ENCODE results near the gene PAPOLA.

PAPOLA gene

GRCh38 chr14:96586056-96586455 lies 83.9 kb downstream of the PAPOLA start:
- Histone ChIP-seq H3K4me3 (ENCODE audit: insufficient read depth, low read length, poor library complexity, severe bottlenecking) (no peak overlapping the region), H3K4me2 (ENCODE audit: low read depth, low read length, poor library complexity, severe bottlenecking) (no peak overlapping the region), H3F3A (ENCODE audit: insufficient read depth) (no peaks in the 10 kb centered on the region), H3K27ac (ENCODE audit: low read depth, low read length) (no peak overlapping the region), H3K79me2 (ENCODE audit: insufficient read depth, low read length) (no peaks in the 10 kb centered on the region), H2AFZ (ENCODE audit: low read depth, low read length, severe bottlenecking) (no peak overlapping the region), H3K9ac (ENCODE audit: low read length) (no peak overlapping the region), H3K9me3 (ENCODE audit: insufficient read depth, low read length) (no peaks in the 10 kb centered on the region), H3K27me3 (ENCODE audit: low read length) (no peaks in the 10 kb centered on the region), H3K9me2 (replicated peaks; ENCODE audit: insufficient read depth, low read length) (no peaks in the 10 kb centered on the region), H3K36me3 (ENCODE audit: low read length) (no peaks in the 10 kb centered on the region), H4K20me1 (ENCODE audit: low read depth, low read length) (no peaks in the 10 kb centered on the region)
- no peak for TF ChIP-seq EZH2phosphoT487 (conservative IDR thresholded peaks at IDR 0.05; ENCODE audit: low read length)
- TF ChIP-seq, protein P1, sequence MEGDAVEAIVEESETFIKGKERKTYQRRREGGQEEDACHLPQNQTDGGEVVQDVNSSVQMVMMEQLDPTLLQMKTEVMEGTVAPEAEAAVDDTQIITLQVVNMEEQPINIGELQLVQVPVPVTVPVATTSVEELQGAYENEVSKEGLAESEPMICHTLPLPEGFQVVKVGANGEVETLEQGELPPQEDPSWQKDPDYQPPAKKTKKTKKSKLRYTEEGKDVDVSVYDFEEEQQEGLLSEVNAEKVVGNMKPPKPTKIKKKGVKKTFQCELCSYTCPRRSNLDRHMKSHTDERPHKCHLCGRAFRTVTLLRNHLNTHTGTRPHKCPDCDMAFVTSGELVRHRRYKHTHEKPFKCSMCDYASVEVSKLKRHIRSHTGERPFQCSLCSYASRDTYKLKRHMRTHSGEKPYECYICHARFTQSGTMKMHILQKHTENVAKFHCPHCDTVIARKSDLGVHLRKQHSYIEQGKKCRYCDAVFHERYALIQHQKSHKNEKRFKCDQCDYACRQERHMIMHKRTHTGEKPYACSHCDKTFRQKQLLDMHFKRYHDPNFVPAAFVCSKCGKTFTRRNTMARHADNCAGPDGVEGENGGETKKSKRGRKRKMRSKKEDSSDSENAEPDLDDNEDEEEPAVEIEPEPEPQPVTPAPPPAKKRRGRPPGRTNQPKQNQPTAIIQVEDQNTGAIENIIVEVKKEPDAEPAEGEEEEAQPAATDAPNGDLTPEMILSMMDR (IDR thresholded peaks at IDR 0.05; ENCODE audit: insufficient read depth, low read length, poor library complexity, severe bottlenecking): no peak

DNA sequence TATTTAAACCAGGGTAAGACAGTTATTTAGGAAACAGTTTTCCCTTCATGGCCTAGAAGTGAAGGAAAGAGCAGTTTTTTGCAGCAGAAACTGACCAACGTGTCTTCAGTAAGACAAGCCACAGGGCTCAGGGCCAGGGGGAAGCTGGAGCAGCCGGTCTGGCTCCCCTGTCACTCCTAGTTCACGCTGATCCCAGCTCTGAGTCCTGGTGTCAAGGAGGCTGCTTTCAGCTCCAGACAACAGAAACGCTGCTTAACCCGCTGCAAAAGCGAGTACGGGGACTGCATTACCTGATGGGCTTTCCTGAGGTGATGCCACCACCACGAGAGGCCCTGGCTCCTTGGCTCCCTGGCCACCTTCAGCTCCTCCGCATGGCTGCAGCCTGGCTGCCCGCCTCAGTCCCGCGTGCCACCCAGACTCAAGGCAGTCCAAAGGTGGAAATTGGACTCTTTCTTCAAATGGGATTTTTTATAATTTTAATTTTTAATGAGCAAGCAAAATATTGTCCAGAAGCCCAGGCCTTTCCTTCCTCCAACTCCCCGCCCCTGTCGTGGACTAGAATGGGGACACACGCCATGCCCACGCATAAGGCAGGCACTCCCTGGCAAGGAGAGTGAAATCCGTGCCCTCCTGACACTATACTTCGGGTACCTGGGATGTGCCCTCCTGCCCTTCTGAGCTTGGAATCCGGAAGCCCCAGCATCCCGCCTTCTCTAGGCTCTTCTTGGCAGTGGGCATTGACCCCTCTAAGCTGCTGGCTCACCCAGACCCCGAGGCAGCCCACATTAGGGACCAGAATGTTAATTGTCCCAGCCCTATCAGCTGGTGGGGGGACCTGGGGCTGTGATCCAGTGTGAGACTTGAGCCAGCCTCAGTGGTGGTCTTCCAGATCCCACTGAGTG lies 85.0 kb downstream of the PAPOLA start:
- H3K9me2 ChIP-seq (replicated peaks; ENCODE audit: insufficient read depth, low read length): no peaks in the 10 kb centered on the region
- H3K36me3 ChIP-seq (ENCODE audit: low read length): no peaks in the 10 kb centered on the region
- TF ChIP-seq, protein P1 (IDR thresholded peaks at IDR 0.05; ENCODE audit: insufficient read depth, low read length, poor library complexity, severe bottlenecking): no peak
- TF ChIP-seq EZH2phosphoT487 (conservative IDR thresholded peaks at IDR 0.05; ENCODE audit: low read length): no peak
- H4K20me1 ChIP-seq (ENCODE audit: low read depth, low read length): no peaks in the 10 kb centered on the region
- no peak overlapping the region for H3K27ac ChIP-seq (ENCODE audit: low read depth, low read length)
- H2AFZ ChIP-seq (ENCODE audit: low read depth, low read length, severe bottlenecking): no peak overlapping the region
- H3K9ac ChIP-seq (ENCODE audit: low read length): no peak overlapping the region
- no peaks in the 10 kb centered on the region for H3F3A ChIP-seq (ENCODE audit: insufficient read depth)
- H3K4me2 ChIP-seq (ENCODE audit: low read depth, low read length, poor library complexity, severe bottlenecking): no peak overlapping the region
- no peaks in the 10 kb centered on the region for H3K79me2 ChIP-seq (ENCODE audit: insufficient read depth, low read length)
- H3K4me3 ChIP-seq (ENCODE audit: insufficient read depth, low read length, poor library complexity, severe bottlenecking): no peak overlapping the region
- no peaks in the 10 kb centered on the region for H3K27me3 ChIP-seq (ENCODE audit: low read length)
- no peaks in the 10 kb centered on the region for H3K9me3 ChIP-seq (ENCODE audit: insufficient read depth, low read length)

- H3K9ac ChIP-seq (ENCODE audit: low read length): no peak overlapping the region
- H2AFZ ChIP-seq (ENCODE audit: low read depth, low read length, severe bottlenecking): no peak overlapping the region
- H3K36me3 ChIP-seq (ENCODE audit: low read length): no peaks in the 10 kb centered on the region
- no peaks in the 10 kb centered on the region for H3K79me2 ChIP-seq (ENCODE audit: insufficient read depth, low read length)
- no peaks in the 10 kb centered on the region for H3F3A ChIP-seq (ENCODE audit: insufficient read depth)
- H3K9me2 ChIP-seq (replicated peaks; ENCODE audit: insufficient read depth, low read length): no peaks in the 10 kb centered on the region
- H3K27ac ChIP-seq (ENCODE audit: low read depth, low read length): no peak overlapping the region
- no peaks in the 10 kb centered on the region for H3K27me3 ChIP-seq (ENCODE audit: low read length)
- no peak for TF ChIP-seq EZH2phosphoT487 (conservative IDR thresholded peaks at IDR 0.05; ENCODE audit: low read length)
- TF ChIP-seq, protein P1 (IDR thresholded peaks at IDR 0.05; ENCODE audit: insufficient read depth, low read length, poor library complexity, severe bottlenecking): no peak
- H3K9me3 ChIP-seq (ENCODE audit: insufficient read depth, low read length): no peaks in the 10 kb centered on the region
- no peak overlapping the region for H3K4me2 ChIP-seq (ENCODE audit: low read depth, low read length, poor library complexity, severe bottlenecking)
- H3K4me3 ChIP-seq (ENCODE audit: insufficient read depth, low read length, poor library complexity, severe bottlenecking): no peak overlapping the region
- H4K20me1 ChIP-seq (ENCODE audit: low read depth, low read length): no peaks in the 10 kb centered on the region
Measured at GRCh38 chr14:96587823-96588385, 85.7 kb downstream of the PAPOLA start.
